ENCODE measurements around the gene HEATR5A. TPM values are rescaled to one million over a fixed set of nuclear protein-coding genes. Genes with fewer than 3 reads are reported as not detected.
"Not testable (repeated sequence)": the region's sequence is repeated elsewhere in the genome, so short reads cannot be mapped to it uniquely, and the experiment has no call there.

The HEATR5A gene
- polyA plus RNA-seq, 1 donor: 12.6 TPM

DNA sequence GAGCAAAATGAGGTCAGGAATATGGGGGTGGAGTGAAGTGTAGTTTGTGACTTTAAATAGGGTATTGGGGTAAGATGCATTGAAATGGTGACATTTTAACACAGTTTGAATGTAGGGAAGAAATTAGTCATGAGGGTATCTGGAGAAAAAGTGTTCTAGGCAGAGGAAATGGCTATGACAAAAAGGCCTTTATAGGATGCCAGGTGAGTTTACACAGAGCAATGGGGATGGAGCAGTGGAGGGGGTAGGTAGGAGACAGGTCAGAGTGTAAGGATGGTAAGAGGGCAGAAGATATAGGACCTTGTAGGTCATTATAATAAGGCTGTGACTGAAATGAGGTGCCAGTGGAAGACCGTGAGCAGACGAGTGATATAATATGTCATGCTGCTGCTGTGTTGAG is 30.4 kb downstream of the HEATR5A start:
- no peak for DNase-seq (ENCODE audit: low read depth)

DNA sequence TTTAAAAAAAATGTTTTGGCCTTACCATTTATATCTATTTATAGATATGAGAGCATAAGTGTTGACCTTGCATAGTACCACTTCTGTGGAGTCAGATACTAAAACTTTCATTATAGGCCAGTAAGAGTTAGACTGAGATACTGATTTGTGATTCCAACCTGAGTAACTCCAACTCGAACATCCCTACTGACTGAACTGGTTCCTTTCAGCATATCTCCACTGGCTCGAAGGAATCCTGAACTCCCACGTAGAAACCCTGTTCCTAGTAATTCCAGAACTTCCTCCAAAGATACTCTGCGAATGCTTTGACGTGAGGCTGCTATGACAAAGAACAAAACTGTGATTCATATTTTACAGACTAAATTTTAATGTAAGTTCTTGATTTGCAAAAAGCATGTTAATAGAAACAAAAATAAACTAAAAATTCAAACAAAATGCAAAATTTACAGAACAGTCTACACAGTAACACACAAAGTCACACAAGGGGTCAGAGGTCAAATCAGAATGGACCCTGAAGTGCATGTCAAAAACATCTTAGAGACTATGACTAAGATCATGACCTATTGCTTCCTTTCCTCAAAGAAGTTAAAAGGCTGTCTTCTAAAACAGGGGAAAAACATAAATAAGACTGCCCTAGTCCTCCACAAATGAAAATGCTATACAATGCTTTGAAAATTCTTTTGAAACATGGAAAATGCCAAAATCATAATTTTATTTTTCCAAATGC is 31.5 kb downstream of the HEATR5A start:
- DNase-seq (ENCODE audit: low read depth): no peak

DNA sequence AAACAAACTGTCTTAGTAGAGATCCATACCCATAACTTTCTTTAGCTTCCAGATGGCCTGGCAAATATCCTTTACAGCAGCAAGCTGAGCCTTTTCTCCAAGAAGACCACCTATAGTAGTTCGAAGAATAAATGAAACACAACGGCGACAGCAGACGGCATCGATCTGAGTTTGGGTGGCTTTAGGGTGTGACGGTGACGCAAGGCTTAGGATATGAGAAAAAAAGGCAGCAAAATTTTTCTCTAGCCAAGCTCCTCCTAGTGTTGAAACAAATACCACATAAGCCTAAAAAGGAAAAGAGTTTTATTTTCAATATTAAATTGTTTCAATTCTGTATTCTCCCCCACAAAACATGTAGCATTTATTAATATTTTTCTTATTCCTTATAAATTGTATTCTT is 33.3 kb downstream of the HEATR5A start:
- no peak for DNase-seq (ENCODE audit: low read depth)

DNA sequence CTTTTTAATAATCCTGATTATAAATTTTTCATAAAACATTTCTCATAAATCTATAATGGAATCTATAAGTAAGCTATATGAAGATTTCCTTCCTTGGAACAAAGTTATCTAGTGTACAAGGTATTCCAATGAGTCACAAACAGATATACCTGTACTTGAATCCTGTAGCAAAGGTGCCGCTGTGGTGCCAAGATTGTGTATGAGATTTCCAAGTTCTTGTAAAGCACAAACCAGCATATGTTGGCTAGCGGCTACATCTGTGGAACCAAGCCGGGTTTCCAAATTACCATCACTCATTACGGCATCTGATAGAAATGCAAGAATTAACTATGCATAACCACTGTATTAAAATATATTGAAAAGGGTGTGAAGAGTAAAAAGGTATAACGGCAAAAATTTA is 34.1 kb downstream of the HEATR5A start:
- DNase-seq (ENCODE audit: low read depth): no peak

DNA sequence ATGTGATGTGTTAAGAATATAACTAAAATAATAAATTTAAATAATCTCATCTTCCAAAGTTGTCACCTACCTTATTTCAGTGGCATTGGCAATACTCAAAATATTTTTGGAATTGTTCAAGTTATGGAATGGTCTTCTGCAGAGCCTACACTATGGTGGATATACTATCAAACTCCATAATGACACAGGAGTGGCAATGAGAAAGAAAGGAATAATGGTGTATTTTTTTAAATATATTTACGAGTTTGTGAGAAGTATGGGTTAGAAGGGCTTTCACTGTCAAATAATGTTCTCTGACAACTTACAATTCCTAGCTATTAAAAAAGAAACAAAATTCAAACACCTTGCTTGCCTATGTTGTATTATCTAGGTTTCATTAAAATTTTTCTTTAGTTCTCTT is 38.1 kb downstream of the HEATR5A start:
- no peak for DNase-seq (ENCODE audit: low read depth)

DNA sequence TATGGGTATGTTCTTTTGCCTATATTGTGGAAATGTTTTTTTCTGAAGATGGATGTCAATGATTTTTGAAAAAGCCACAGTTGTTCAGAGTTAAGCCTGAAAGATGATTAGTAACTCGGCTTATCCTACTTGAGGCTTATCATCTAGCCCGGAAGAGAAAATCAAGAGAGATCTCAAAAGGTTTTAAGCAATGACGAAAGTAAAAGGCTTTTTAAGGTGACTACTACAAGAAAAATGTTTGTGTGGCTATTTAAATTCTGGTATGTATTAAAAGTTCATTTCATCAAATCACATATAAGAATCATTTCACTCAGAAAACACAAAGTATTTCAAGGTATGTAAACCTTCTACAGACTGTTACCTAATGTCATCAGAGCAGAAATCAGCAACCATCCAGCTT is 40.2 kb downstream of the HEATR5A start:
- no peak for DNase-seq (ENCODE audit: low read depth)

DNA sequence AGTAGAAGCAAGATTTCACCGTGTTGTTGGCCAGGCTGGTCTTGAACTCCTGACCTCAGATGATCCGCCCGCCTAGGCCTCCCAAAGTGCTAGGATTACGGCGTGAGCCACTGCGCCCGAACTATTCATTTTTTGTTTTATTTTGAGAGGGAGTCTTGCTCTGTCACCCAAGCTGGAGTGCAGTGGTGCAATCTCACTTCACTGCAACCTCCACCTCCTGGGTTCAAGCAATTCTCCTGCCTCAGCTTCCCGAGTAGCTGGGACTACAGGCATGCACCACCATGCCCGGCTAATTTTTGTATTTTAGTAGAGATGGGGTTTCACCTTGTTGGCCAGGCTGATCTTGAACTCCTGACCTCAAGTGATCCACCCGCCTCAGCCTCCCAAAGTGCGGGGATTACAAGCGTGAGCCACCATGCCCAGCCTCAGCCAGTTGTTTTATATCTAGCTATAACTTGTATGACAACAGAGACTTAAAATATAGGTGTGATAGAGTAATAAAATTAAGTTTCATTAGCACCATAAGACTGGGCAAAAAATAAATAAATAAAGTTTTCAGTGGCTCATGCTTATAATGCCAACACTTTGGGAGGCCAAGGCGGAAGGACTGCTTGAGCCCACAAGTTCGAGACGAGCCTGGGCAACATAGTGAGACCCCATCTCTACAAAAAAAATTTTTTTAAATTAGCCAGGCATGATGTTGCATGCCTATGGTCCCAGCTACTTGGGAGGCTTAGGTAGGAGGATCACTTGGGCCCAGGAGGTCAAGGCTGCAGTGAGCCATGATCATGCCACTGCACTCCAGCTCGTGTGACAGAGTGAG is 41.0 kb downstream of the HEATR5A start:
- DNase-seq (ENCODE audit: low read depth): not testable (repeated sequence)

DNA sequence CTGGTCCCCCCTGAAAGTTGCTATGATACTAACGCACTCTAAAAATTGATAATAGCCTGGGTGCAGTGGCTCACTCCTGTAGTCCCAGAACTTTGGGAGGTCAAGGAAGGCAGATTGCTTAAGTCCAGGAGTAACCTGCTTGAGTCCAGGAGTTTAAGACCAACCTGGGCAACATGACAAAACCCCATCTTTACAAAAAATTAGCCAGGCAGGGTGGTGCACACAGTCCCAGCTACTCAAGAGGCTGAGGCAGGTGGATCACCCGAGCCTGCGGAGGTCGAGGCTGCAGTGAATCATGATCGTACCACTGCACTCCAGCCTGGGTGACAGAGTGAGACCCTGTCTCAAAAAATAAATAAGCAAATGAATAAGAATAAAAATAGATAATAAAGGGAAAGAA is 42.9 kb downstream of the HEATR5A start:
- no peak for DNase-seq (ENCODE audit: low read depth)

DNA sequence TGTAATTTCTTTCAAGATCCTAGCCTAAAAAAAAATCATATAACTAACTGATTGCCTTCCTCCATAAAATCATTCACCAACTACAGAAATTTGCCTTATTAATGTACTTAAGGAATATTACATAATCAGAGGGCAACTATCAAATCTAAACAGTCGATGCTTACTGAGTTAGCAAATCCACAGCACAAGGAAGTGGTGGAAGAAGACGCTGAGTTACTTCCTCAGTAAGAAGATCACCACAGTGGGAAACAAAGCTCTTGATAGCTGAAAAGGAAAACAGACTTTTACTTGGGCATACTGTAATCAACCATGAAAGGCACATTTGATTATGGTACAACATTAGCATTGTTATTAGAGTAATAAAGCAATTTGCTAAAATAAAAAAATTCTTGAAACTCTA is 48.7 kb downstream of the HEATR5A start:
- no peak for DNase-seq (ENCODE audit: low read depth)

DNA sequence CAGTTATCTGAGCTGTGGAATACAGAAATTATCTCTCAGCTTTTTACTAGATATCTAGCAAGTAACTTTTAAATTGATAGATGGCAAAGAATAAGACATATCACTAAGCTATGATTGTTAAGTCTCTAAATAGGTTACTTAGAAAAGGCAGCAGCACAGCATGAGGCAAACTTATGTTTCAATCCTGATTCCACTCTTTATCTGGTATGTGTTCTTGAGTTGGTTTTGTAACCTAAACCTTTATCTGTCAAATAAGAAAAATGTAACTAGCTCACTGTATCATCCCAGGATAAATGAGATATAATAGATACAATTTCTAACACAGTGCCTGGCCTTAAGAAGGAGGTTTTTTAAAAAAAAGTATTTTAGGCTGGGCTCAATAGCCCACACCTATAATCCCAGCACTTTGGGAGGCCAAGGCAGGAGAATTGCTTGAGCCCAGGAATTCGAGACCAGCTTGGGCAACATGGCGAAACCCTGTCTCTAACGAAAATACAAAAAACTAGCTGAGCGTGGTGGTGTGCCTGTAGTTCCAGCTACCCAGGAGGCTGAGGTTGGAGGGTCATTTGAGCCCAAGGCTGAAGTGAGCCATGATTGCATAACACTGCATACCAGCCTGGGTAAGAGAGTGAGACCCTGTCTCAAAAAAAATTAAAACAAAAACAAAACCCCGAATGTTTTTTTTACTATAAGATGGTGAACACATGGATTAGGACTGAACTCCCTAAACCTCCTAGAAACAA is 56.8 kb downstream of the HEATR5A start:
- no peak for DNase-seq (ENCODE audit: low read depth)

DNA sequence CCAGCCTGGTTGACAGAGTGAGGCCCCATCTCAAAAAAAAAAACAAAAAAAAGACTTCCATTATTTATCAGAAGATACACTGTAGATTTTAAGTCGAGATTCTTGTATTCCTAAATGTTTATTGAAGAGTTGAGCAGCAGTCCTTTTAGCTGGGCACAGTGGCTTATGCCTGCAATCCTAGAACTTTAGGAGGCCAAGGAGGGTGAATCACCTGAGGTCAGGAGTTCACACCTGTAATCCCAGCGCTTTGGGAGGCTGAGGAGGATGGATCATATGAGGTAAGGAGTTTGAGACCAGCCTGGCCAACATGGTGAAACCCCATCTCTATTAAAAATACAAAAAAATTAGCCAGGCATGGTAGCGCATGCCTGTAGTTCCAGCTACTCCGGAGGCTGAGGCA is 57.6 kb downstream of the HEATR5A start:
- DNase-seq (ENCODE audit: low read depth): no peak

DNA sequence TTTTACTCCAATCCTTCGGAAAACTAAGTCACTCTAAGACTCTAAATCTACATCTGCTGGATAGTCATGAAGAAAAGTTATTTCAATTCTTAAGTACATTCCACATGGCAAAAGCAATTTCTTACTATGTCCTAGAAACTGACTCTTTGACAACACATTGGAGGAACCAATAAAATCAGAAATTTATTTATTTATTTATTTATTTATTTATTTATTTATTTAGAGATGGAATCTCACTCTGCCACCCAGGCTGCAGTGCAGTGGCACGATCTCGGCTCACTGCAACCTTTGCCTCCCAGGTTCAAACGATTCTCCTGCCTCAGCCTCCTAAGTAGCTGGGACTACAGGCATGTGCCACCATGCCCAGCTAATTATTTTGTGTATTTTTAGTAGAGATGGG is 58.6 kb downstream of the HEATR5A start:
- DNase-seq (ENCODE audit: low read depth): not testable (repeated sequence)

DNA sequence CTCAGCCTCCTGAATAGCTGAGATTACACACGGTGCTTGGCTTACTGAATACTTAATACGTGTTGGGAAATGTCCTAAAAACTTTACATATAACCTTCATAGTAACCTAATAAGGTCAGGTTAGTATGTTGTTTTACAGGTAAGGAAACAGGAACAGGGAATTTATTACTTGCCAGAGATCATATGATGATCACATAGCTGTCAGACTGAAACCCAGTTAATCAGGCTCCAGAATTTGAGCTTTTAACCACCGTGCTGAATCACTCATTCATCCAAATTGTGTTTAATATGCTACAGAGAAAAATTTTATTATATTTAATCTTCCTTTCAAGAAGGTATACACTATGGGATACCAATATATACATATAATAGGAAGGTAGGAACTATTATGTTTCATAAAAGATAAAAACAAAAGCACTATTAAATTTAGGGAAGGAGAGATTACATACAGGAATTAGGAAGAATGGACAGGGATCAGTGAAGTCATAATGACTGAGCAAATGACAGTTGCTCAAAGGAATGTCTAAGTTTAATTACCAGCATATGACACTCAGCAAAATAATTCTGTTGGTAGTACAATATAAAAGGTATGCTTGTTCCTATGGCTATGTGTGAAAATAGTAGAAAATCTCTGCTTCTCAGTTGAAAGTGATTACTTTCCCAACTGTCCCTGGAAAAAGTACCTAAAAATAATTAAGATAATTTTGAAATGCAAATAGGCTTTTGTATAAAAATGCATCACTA is 59.3 kb downstream of the HEATR5A start:
- no peak for DNase-seq (ENCODE audit: low read depth)

DNA sequence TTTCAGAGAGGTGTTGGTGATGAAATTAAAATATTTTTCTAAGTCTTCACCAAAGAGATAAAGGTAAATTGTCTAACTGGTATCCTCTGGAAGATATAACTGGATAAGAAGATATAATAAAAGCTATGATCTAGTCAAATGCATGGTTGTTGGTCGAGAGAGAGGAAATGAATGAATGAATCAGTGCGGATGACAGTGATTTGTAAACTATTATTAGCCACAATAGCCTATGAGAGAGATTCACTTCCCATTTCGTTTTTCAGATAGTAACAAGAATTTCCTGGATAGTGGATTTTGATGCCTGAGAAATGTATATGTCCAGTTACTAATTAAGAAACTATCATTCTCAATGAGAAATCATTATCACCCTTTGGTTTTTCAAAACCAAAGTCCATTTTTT is 63.1 kb downstream of the HEATR5A start:
- no peak for DNase-seq (ENCODE audit: low read depth)

DNA sequence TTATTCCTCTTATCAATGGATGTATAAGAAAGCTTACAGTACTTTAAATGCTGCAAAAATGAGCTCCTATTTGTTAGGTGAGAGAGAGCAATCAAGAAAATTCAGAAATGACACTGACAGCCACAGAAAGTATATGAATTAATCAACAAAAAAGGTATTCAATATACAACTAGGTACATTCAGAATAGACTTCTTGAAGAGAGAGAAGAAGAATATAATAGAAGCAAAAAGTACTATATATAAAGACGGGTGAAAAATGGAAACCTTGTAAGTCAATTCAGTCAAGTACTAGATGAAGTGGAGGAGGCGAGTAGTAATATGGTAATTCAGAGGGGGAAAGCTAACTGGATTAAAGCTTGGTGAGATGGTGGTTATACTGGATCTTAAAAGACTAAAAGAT is 74.3 kb downstream of the HEATR5A start:
- no peak for DNase-seq (ENCODE audit: low read depth)

DNA sequence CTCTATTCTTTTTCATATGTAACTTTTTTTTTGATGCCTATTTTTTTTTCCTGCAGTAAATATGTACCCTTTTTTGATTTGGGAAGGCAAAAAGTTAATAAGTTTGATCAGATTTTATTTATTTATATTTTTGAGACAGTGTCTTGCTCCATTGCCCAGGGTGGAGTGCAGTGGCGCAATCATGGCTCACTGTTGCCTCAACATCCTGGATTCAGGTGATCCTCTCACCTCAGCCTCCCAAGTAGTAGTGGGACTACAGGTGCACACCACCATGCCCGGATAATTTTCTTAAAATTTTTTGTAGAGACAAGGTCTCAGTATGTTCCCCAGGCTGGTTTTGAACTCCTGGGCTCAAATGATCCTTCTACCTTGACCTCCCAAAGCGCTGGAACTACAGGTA is 79.1 kb downstream of the HEATR5A start:
- no peak for DNase-seq (ENCODE audit: low read depth)

DNA sequence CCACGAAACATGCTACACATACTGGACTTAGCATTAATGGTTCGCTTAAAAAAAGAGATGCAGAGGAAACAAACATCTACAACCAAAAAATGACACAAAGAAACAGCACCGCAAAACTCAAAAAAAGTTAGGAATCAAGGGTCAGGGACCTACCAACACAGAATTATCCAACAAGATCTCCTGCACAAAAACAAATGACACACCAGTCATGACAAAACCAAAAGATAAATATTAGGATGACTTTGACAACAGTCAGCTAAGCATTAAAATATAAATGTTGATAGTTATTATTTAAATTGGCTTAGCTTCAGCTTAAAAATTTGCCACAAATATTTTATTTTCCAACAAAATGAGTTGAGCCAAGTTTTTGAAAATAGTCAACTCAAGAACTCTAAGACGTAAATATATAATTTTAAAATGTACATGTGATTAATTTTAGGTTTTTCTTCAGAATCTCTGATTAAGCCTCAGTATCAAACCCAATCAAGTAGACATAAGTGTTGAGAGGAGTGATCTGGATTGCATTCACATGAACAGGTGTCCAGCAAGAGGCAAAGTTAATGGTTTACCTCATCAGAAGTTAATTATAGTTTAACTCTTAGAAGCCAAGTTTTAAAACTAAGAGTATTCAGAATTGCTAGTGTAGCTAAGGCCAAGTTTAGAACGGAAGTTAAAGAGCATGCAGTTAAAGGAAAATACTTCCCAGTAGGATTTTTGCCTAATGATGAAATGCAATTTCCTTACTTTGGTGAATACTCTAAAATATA is 79.9 kb downstream of the HEATR5A start:
- DNase-seq (ENCODE audit: low read depth): no peak

DNA sequence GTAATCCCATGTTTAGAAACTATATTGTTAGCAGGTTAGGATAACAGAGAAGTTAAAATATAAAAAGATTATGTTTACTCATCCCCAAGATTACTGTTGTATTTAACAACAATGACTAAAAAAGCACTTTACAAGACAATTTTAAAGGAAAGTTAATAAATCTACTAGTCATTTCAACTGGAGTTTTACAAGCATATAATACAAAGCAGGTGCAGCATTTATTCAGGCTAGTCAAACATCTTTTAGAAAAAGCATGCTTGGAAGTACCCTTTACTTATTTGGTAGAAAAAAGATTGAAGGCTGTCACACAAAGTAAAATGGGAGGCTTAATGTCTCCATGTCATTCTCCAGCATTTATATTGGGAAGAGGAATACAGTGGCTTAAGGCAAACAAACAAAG is 80.6 kb downstream of the HEATR5A start:
- no peak for DNase-seq (ENCODE audit: low read depth)

DNA sequence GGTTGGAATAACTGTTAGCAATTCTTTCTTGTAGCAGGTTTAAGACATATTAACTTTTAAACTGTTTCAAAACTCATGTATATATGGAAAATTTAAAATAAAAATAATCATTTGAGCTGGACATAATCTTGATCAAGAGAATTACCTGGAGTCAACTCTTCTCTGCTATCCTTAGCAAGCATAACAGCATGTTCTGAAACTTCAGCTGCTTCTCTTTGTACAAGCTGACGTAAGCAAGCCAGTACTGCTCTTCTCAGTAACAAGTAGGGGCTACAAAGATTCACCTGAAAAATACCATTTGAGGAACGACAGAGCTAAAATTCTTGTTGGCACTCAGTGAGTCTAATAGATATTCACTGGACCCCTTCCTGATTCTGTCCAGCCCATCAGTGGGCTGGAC is 83.0 kb downstream of the HEATR5A start:
- no peak for DNase-seq (ENCODE audit: low read depth)

DNA sequence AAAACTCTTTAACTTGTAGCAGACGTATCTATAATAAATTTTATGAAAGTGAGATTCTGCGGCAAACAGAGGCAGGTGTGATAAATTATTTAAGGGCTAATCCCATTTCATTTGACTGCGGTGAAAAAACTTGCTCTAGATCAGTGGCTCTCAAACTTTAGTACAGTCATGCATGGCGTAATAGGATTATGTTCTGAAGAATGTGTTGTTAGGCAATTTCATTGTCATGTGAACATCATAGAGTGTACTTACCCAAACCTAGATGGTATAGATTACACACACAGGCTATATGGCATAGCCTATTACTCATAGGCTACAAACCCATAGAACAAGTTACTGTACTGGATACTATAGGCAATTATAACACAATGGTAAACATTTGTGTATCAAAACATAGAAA is 83.7 kb downstream of the HEATR5A start:
- DNase-seq (ENCODE audit: low read depth): no peak

DNA sequence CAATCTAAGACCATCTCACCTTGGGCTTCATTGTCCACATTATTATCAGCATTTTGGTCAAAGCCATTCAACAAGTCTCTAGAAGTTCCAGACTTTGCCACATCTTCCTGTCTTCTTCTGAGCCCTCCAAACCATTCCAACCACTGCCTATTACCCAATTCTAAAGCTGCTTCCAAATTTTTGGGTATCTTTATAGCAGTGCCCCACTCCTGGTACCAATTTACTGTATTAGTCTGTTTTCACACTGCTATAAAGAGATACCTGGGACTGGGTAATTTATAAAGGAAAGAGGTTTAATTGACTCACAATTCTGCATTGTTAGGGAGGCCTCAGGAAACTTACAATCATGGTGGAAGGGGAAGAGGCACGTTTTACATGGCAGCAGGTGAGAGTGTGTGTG is 89.0 kb downstream of the HEATR5A start:
- not testable (repeated sequence) for DNase-seq (ENCODE audit: low read depth)

Data from forelimb muscle (tissue), 1 donor.